ENCODE data around the gene HACD2.

The HACD2 gene

DNA sequence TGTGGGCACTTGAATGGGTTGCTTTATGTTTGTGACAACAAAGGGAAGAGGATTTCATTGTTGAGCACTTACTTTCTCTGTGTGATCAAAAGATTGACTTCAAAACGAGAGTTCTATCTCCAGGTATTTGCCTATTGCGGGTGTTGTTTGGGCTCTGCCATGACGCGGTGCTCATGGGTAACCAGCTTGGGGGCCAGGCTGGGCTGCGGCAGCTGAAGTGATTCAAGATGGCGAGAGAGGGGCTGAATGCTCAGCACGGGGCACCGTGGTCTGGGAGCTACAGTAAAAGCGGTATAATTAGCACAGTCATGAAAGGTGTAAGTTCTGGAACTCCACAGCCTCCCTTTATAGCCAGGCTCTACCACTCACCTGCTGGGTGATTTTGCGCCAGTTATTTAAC, 105.0 kb downstream of the HACD2 start:
- no peak for FAIRE-seq

DNA sequence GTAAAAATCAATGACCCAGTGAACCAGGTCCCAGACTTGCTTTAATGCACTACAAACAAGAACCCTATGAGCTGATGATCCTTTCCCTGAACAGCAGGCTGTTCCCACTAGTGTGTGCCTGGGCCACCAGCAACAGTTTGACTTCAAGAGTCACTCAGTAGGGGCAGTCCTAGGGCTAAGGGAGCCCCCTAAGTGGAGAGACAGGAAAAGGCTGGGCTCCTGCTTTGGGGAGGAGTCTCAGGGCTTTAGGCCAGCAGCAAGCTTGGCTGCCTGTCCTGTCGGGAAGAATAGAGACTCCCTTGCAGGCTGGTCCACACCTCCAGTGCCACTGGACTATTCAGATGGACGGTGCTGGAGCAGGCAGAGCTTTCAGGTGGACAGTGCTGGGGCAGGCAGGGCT, 106.5 kb downstream of the HACD2 start:
- no peak for FAIRE-seq

DNA sequence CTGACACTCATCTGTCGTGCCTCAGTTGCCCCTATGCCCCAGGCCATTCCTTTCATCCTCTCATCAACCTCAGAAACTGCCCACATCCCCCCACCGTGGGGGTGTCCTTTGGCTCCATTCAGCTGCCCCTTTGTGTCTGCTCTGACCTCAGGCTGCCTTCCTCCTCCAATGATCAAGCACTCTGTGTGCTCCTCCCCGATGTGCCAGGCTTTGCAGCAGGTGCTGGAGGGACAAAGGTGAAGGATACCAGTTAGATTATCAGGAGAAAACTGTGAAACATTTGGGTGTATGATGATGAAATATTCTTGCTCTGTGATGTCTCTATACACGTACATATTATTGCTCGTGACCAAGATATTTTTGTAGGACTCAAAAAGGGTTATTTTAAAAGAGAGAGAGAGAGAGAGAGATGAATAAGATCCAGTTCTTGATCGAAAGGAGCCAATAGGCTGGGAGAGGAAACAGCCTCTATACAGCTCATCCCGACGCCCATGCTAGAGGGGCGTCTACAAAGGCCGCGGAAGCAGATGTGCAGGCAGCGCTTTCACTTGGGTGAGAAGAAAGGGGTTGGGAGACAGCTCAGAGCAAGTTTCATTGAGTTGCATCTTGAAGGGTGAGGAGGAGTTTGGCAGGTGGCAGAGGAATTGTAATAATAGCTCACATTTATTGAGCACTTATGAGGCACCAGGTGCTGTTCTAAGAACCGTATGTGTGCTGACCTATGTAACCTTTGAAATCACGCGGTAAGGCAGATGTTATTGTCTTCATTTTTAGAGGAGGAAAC, 107.7 kb downstream of the HACD2 start:
- FAIRE-seq: no peak

DNA sequence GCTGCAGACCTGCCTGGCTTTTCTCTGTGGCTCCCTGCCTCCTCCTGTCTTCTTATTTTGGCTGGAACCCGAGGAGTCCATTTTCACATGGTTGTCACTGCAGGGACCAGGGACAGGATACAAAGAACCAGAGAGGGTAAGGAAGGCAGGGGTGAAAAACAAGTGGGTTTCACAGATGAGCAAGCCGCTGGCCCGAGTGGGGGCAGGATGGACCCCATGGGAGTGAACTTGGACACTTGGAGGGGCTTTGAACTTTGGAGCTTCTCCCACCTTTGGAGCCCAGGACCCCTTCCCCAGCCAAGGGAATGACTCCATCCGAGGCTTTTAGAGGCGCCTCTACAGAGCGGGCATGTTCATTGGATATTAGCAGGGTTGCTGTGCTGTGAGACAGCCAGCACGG, 109.1 kb downstream of the HACD2 start:
- no peak for FAIRE-seq

DNA sequence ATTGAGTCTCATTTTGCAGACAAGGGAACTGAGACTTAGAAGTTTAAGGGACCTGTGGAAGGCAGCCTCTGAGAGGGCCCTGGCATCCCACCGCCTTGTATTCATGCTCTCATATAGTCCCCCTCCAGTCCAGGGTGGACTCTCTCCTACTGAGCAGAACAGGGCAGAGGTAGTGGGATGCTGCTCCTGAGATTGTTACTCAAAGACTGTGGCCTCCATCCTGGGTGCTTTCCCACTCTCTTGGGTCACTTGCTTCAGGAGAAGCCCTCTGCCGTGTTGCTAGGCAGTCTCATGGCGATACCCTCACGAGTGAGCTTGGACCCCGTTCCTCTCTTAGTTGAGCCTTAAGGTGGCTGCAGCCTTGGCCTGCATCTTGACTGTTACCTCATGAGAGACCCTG, 113.7 kb downstream of the HACD2 start:
- no peak for FAIRE-seq

DNA sequence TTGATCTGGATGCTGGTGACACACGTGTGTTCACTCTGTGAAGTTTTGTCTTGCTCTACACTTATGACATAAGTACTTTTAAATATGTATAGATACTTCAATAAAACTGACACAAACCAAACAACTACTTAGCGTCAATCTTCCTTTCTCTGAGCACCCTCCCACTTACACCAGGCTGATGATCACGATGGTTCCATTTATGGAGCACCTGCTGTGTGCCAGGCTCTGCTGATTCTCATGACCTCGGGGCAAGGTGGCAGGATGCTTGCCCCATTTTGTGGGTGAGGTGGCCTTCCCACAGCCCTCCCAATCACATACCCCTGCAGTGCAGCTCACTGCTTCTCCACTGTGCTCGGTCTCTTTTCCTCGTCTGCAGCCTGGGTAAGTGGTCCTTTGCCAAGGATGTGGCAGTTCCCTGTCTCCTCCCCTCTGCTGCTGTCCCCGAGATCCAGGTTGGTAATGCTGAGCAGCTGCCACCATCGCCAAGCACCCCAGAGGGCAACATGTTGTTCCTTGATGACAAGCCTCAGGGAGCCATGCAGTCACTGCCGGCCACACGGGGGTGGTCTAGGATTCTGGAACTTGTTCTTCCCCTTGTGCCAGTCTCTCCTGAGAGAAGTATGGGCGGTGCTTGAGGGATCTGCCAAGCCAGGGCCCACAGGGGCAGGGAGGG, 115.4 kb downstream of the HACD2 start:
- FAIRE-seq: no peak

DNA sequence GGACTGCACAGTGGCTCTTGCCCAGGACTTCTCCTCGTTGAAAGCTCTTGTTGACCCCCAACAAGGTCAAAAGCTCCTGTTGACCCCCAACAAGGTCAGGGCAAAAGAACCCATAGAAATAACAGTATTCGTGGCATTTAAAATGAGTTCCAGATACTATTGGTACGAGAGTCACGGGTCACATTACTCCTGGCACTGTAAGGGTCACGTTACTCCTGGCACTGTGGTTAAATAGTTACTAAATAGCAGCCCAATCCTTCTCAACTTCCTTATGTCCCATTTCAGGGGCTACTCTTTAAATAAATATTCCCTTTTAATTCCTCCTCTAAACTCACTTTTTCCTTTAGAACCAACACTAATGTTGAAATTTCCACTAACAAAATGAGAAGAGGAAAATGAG, 117.8 kb downstream of the HACD2 start:
- no peak for FAIRE-seq

DNA sequence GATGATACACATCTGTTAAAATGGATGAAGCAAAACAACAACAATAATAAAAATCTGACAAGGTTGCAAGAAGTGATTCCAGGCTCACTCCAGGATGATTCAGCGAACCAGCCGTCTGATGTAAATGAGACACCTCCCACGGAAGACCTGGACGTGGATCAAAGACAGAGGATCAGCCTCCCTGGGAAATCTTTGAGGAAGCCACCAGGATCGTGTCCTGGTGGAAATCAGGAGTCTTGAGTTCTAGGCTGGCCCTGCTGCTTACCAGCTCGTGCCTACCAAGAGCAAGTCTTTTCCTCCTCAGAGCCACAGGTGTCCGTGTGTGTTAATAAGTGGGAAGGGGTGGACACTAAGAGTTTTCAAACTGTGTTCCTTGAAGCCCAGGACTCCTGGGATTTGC, 120.6 kb downstream of the HACD2 start:
- FAIRE-seq: no peak

DNA sequence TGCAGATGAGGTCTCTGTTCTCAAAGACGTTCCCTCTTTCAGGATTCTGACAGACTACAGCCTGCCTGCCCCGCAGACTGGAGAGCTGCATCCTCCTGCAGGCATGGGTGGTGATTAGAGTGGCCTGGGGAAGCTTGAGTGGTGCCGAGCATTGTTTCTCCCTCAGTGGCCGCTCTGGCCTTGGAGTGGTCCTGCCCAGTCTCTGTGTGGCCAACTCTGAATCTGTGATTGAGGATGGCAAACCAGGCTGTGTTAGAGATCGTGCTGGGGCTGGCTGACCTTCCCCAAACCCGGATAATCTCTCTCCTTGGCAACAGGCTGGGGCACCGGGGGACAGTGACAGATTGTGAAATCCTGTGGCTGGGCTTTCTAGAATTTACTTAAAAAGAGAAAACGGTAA, 125.0 kb downstream of the HACD2 start:
- FAIRE-seq: no peak

DNA sequence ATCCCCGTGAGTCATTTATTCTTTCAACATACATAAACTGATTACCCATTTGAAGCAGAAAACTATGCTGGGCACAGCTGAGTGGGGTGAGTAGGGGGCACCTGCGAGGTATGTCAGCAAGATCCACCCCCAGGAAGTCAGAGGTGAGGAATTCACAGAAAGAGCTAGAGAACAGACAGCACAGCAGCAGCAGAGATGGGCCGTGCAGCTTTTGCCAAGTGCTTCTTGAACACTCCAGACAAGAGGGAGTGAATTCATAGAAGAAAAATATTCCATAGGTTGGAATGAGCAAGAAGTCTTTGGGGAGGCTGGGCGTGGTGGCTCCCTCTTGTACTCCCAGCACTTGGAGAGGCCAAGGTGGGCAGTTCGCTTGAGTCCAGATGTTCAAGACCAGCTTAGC, 126.6 kb downstream of the HACD2 start:
- FAIRE-seq: no peak

DNA sequence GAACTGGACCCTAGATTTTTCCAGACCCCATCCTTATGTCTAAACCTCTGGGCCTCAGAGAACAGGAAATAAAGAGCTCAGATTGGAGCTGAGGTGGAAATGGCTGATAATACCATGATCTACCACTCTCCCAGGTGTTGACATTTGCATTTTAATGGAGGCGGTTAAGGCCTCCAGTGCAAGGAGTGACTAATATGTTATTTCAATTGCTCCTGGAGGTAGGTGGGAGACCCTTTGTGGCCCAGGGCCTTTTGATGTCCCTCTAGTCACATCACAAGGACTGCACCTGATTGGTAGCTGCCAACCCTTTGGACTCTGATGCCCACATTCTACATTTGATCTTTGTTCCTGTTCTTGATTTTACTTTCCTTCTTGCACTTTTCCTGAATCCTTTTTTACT, 127.0 kb downstream of the HACD2 start:
- no peak for FAIRE-seq

DNA sequence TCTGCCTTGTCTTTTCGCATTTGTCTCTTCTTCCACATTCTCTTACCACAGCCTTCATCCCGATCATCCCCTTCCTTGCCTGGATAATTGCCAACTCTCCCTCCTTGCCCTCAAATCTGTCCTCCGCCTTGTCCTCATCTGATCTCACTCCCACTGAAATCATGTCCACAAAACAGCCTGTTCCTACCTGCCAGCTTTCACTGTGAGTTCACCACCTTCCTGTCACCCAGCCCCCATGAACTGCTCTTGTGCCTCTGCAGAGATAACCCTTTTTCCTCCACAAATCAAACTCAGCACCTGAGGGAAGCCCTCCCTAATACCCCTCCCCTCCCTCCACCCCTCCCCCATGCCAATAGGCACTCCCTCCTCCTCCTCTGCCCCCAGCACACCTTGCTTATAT, 131.2 kb downstream of the HACD2 start:
- FAIRE-seq: no peak

DNA sequence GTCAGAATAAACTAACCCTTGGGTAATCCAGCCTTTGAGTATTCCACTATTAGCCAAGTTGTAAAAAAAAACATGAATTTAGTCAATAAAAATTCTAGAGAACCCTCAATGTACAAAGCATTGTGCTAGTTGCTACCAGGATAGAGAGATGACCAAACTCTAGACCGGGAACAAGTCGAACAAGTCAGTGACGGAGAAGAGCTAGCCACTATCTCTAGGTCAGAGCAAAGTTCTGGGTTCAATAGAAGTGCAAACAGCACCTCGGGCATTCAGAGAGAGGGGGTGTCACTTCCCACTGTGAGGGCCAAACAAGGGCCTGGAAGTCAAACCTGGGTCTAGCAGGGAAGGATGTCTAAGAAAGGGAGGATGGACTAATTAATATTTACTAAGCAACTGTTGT, 133.7 kb downstream of the HACD2 start:
- no peak for FAIRE-seq

DNA sequence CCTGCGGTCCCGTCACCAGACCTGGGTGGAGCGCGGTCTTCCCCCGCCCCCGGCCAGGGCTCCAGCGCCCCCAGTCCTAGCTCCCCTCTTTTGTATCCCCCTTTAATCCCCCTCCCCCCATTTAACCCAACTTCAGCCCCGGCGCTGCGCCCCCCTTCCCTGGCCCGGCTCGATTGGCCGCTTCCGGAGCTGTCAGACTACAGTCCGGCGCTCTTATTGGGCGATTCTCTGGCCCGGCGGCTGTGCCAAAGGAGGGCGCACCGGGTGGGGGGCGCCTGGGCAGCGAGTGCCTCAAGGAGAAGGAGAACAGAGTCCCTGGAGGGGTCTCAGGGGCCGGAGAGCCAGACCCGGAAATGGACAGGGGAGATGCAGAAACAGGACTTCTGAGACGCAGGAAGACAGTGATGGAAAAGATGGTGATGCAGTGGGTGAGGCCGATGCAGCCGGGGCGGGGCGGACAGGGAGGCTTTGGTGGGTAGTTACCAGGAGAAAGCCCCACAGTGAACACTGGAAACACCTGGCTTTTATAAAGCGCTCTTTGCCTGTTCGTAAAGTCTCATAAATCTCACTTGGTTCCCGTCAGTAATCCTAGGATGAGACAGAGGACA, 134.8 kb downstream of the HACD2 start:
- FAIRE-seq: no peak

DNA sequence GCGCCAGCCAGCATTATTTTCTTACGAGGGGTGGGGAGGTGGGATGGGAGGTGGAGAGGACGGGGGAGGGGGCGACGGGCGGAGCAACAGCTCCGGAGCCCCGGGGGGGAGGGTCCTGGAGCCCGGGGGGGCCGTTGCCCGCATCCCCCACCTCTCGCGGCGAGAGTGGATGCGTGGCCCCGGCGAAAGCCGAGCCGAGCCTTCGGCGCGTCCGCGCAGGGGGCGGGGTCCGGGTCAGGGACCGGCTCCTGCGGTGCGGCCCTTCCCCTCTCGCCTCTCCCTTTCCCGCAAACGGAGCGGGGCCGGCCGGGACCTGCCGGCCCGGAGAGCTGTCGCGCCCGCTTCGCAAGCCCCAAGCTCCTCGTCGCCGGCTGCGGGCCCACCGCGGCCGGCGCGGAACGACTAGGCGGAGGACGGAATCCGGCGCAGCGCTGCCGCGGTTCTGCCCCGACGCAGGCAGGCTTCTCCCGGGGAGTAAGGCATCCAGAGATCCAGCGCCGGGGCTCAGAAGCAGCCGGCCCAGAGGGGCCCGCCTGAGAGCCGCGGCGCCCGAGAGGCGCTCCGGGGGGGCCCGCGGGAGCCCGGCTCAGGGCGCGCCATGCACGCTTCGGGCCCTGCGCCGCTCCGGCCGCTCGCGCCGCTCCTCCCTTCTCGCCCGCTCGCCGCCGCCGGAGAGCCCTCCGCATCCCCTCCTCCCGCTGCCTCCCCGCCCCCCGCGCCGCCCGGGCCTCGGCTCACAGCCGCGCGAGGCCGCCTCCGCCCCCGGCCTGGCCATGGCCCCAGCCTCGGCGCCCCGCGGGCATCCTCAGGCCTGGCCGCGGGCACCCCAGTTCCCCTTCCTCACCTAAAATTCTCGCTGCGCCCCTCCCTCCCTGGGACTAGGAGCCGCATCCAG, 135.5 kb downstream of the HACD2 start:
- no peak for FAIRE-seq

DNA sequence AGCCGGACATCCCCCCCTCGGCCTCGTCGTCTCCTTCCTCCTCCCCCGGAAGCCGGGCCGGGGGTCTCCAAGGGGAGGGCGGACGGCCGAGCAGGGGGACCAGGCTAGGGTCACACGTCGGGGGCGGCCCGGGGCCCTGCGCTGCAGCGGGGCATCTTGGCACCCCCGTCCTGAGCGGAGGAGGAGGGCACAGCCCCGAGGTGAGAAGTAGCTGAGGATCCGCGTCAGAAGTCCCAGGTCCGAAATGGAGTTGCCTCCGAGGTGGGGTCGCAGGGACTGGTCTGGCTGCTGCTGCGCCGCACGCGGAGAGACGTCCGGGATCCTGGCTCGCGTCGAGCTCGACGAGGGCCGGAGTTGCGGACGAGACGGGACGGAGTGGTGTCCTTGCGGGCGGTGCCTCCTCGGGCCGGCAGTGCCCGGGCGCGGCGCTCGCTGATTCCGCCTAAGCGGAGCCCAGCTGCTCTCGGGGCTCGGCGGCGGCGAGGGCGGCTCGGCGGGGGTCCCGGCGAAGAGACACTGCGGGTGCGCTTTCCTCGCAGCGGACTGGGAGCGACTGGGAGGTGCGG, 136.2 kb downstream of the HACD2 start, which contains the start of gene ADCY5:
ADCY5 (minus strand) TSS at position 555 of the 566 bp plus-strand sequence; CDS start at position 10, 545 bp downstream.
- FAIRE-seq: no peak

DNA sequence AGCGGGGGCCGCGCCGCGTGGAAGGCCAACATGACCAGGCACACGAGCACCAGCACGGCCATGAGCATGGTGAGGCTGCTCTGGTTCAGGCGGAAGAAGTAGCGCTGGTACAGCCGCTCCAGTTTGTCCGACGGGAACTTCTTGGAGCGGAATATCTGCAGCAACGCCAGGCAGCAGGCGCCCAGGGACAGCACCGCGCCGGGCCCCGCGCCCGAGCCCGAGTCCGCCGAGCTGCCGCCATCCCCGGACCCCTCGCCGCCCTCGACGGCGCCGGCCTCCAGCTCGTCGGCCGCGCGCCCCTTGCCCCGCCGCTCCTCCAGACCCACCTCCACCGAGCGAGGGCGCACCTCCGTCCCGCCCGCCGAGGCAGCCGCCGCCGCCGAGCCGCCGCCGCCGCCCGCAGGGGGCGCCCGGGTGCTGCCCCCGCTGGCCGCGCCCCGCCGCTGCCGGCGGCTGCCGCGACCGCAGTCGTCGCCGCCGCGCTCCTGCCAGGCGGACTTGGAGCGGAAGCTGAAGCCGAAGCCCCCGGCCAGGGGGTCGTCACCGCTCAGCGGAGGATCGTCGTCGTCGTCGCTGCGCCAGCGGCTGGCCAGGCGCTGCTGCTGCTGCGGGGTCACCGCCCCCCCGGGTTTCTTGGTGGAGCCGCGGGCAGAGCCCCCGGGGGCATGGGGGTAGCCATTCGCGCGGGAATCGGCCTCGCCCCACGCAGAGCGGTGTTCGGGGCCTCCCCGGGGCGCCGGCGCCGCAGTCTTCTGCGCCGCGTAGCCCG, 136.9 kb downstream of the HACD2 start:
- FAIRE-seq: no peak

DNA sequence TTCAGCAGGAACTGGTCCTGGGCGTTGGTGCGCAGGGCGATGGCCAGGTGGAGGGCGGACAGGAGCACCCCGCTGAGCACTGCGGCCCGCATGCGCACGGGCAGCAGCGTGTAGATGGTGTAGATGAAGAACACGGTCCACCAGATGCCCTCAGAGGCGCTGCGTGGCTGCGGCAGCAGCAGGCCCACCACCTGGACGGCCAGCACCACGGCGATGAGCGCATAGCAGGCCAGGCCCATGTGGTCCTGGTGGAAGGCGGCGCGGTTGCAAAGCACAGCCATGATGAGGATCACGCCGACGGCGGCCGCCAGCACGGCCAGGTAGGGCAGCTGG, 137.5 kb downstream of the HACD2 start:
- FAIRE-seq: no peak

DNA sequence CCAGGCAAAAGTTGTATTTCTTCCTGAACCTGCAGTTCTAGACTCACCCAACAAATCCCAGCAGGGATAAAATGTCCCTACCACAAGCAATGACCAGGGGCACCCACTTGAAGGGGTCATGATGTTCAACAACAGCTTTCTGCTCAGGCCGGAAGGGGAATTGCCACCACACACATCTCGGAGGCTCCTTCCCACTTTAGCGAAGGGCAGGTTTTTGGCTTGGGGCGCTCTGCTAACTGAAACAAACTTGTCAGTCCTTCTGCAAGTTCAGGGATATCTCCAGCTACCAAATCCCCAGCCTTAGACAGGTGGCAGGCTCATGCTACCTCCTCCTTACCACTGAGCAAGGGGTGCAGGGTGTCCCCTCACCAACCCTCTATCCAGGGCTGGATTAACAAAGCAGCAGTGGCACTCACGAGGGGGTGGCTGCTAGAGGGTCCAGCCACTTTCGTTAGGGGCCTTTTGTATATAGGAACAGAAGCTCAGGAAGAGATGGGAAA, 138.2 kb downstream of the HACD2 start:
- no peak for FAIRE-seq

DNA sequence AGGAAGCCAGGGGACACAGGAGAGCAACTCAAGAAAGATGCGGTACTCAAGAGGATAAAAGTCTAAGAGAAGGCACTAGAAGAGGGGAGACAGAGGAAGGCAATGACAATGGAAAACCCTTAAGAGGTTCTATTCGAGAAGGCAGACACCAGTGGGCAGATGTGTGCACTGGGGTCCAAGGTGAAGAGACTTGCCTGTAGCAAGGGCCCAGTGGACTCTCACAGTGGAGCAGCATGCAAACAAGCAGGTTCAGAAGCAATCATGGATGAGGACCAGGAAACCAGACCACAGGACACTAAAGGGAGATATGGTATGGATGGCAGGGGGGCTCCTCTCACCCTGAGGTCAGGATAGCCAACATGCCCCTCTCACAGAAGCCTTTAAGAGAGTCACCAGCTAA, 138.6 kb downstream of the HACD2 start:
- no peak for FAIRE-seq

DNA sequence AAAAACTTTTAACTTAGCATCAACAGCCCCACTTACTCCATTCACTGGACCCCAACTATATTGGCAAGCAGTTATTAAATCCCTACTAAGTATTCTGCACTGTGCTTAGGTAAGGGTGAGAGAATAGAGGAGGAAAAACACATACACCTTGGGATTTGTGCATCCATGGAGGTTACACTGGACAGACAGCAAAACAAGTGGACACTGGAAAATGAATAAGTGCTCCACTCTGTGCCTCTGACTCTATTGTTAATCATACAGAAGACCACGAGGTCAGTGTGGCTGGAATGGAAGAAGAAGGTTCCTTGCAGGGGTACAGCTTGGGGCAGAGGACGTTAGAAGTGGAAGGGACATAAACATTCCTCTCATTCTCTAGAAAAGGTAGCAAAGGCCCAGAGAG, 139.2 kb downstream of the HACD2 start:
- FAIRE-seq: no peak

DNA sequence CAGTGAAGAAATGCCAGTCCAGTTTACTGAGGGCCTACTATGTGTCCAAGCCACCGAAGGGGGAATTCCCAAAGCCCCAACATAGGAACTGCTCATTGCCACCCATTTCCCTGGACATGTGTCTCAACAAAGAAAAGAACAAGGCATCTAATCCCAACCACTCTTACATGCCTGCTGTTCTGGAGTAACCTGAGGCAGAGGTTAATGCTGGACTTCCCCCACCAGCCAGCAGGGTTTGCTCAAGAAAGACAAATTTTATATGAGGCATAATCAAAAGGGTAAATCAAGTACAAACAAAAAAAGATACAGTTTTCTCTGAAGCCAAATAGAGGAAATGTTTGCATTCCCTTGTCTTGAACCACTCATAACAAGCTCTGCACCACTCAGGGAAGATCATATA, 140.1 kb downstream of the HACD2 start:
- FAIRE-seq: no peak
